ENCODE results near the gene BDKRB1.

BDKRB1 gene

DNA sequence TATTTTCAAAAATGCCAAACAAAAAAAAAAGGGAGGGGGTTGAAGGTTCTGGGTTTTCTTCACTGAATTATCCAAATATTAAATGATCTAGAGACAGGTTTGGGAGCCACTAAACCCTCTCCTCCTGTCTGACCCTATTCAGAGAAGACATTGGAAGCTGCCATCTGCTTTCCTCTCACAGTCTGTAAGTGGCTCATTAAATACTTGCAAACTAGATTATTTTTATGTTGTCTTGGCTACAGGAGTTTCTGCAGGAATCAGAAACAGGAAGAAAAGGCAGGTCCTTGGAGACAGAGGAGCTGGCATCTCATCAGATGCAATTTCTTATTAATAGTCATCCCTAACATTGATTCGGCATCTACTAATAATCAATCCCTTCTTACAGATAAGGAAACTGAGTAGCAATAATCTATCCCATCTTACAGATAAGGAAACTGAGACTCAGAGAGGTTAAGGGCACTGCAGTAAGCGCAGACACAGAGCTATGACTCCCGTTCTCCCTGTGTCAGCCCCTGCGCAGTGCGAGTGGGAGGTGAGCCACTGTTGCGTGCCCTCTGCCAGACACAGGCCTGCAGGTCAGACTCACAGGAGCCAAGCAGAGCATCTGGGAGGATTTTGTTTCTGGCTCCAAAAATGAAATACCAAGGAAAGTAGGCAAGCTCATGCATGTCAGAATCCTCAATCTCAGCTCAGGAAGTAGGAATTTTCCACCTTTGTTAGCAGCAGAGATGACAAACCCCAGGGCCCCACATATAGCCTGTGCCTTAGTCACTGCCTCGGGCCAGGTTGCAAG lies 40.4 kb upstream of the BDKRB1 start:
- Histone ChIP-seq H4K8ac (ENCODE audit: low read depth, low read length) (no peak overlapping the region), H3K36me3 (replicated peaks in 1 of 2; ENCODE audit: control insufficient read depth in 2 of 2, insufficient read depth in 2 of 2, low read length in 2 of 2) (no peaks in the 10 kb centered on the region), H2AFZ (ENCODE audit: low read length) (no peak overlapping the region), H3K9me3 (replicated peaks in 1 of 2; ENCODE audit: control insufficient read depth in 2 of 2, insufficient read depth in 1 of 2, low read depth in 1 of 2, low read length in 2 of 2) (peaks cover 0 to 3% of the 10 kb centered on the region in 2 donors), H3K4me1 (ENCODE audit: control insufficient read depth in 2 of 2, insufficient read depth in 1 of 2, low read depth in 1 of 2, low read length in 2 of 2) (no peaks in the 10 kb centered on the region), H2BK12ac (ENCODE audit: low read length) (no peak overlapping the region), H3K27ac (replicated peaks; ENCODE audit: low read length) (no peak overlapping the region), H2AK5ac (ENCODE audit: low read depth, low read length) (no peak overlapping the region), H4K91ac (ENCODE audit: low read depth, low read length, poor library complexity) (no peak overlapping the region), H2BK5ac (ENCODE audit: low read length) (no peak overlapping the region), H3K4ac (ENCODE audit: low read length) (no peak overlapping the region), H2BK15ac (ENCODE audit: low read length) (no peak overlapping the region), H3K23ac (ENCODE audit: low read depth, low read length, poor library complexity) (no peak overlapping the region), H3K18ac (ENCODE audit: low read length) (no peak overlapping the region), H3K79me1 (ENCODE audit: low read depth, low read length) (no peaks in the 10 kb centered on the region), H3K9ac (ENCODE audit: low read depth, low read length, poor library complexity) (no peak overlapping the region), H3K4me3 (ENCODE audit: low read length in 2 of 2) (no peak overlapping the region), H3K14ac (ENCODE audit: low read length) (no peak overlapping the region), H2BK120ac (ENCODE audit: low read depth, low read length) (no peak overlapping the region), H3K4me2 (ENCODE audit: insufficient read depth, low read length, poor library complexity, severe bottlenecking) (no peak overlapping the region), H3K27me3 (ENCODE audit: control insufficient read depth in 3 of 3, insufficient read depth in 3 of 3, low read depth in 1 of 3, low read length in 3 of 3) (peaks cover 0 to 18% (median 0%) of the 10 kb centered on the region in 3 experiments)
- no CpG with 5 or more reads among the region's 7 CpGs for WGBS, 2 donors (ENCODE audit: extremely low coverage in 2 of 2, insufficient read length in 2 of 2, insufficient replicate concordance in 1 of 2)
- DNase-seq (ENCODE audit: low spot score), result no peak

DNA sequence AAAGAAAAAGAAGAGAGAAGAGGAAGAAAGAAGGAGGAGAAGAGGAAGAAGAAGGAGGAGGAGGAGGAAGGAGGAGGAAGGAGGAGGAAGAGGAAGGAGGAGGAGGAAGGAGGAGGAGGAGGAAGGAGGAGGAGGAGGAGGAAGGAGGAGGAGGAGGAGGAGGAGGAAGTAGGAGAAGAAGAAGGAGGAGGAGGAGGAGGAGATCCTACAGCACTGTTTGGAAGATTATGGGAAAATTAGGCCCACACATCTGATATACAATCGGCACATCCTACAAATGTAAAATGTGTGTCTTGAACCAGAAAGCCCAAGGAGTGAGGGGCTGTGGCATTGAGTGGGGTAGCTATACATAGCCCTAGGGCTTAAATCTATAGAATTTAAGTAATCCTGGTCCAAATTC lies 39.4 kb upstream of the BDKRB1 start:
- no peak overlapping the region for H2BK12ac ChIP-seq (ENCODE audit: low read length)
- no peak for DNase-seq (ENCODE audit: low spot score)
- H3K9me3 ChIP-seq (replicated peaks in 1 of 2; ENCODE audit: control insufficient read depth in 2 of 2, insufficient read depth in 1 of 2, low read depth in 1 of 2, low read length in 2 of 2), result peaks cover 0 to 3% of the 10 kb centered on the region in 2 donors
- H3K27me3 ChIP-seq (ENCODE audit: control insufficient read depth in 3 of 3, insufficient read depth in 3 of 3, low read depth in 1 of 3, low read length in 3 of 3), result peaks cover 0 to 16% (median 0%) of the 10 kb centered on the region in 3 experiments
- H4K8ac ChIP-seq (ENCODE audit: low read depth, low read length), result no peak overlapping the region
- H3K79me1 ChIP-seq (ENCODE audit: low read depth, low read length), result no peaks in the 10 kb centered on the region
- H3K9ac ChIP-seq (ENCODE audit: low read depth, low read length, poor library complexity), result no peak overlapping the region
- no peak overlapping the region for H2BK15ac ChIP-seq (ENCODE audit: low read length)
- no peak overlapping the region for H2BK120ac ChIP-seq (ENCODE audit: low read depth, low read length)
- no peak overlapping the region for H3K4me2 ChIP-seq (ENCODE audit: insufficient read depth, low read length, poor library complexity, severe bottlenecking)
- no peak overlapping the region for H3K4ac ChIP-seq (ENCODE audit: low read length)
- H3K18ac ChIP-seq (ENCODE audit: low read length), result no peak overlapping the region
- H3K4me3 ChIP-seq (ENCODE audit: low read length in 2 of 2), result no peak overlapping the region
- H2AK5ac ChIP-seq (ENCODE audit: low read depth, low read length), result no peak overlapping the region
- no peak overlapping the region for H4K91ac ChIP-seq (ENCODE audit: low read depth, low read length, poor library complexity)
- no peaks in the 10 kb centered on the region for H3K4me1 ChIP-seq (ENCODE audit: control insufficient read depth in 2 of 2, insufficient read depth in 1 of 2, low read depth in 1 of 2, low read length in 2 of 2)
- no CpG with 5 or more reads among the region's 1 CpG for WGBS, 2 donors (ENCODE audit: extremely low coverage in 2 of 2, insufficient read length in 2 of 2, insufficient replicate concordance in 1 of 2)
- H2AFZ ChIP-seq (ENCODE audit: low read length), result no peak overlapping the region
- no peak overlapping the region for H2BK5ac ChIP-seq (ENCODE audit: low read length)
- no peak overlapping the region for H3K27ac ChIP-seq (replicated peaks; ENCODE audit: low read length)
- H3K36me3 ChIP-seq (replicated peaks in 1 of 2; ENCODE audit: control insufficient read depth in 2 of 2, insufficient read depth in 2 of 2, low read length in 2 of 2), result no peaks in the 10 kb centered on the region
- H3K23ac ChIP-seq (ENCODE audit: low read depth, low read length, poor library complexity), result no peak overlapping the region
- H3K14ac ChIP-seq (ENCODE audit: low read length), result no peak overlapping the region

DNA sequence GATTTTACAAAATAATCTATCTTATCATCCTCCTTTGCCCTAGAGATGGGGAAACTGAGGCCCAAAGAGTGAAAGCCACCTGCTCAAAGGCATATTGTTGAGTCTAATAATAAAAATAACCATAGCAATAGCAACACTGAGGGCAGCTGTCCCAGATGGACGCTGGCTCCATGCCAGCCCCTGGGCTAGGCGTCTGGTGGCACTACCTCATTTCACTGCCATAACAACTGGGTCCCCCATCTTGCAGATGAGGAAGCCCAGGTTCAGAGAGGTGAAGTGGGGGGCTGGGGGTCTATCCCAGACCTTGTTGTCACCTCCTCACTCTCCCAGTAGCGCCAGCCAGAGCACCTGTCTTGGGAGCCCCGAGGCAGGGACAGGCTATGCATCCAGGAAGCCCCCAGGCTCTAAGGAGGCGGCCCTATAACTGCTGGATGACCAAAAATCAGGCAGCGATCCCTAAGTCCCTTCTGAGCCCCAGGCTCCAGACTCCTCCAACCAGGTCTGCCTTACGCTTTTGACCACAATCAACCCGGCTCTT lies 38.6 kb upstream of the BDKRB1 start:
- Histone ChIP-seq H2BK120ac (ENCODE audit: low read depth, low read length) (no peak overlapping the region), H2BK5ac (ENCODE audit: low read length) (no peak overlapping the region), H2BK15ac (ENCODE audit: low read length) (no peak overlapping the region), H3K14ac (ENCODE audit: low read length) (no peak overlapping the region), H3K27ac (replicated peaks; ENCODE audit: low read length) (no peak overlapping the region), H3K18ac (ENCODE audit: low read length) (no peak overlapping the region), H3K4me3 (ENCODE audit: low read length in 2 of 2) (no peak overlapping the region), H3K27me3 (ENCODE audit: control insufficient read depth in 3 of 3, insufficient read depth in 3 of 3, low read depth in 1 of 3, low read length in 3 of 3) (peaks cover 0 to 16% (median 0%) of the 10 kb centered on the region in 3 experiments), H3K4me1 (ENCODE audit: control insufficient read depth in 2 of 2, insufficient read depth in 1 of 2, low read depth in 1 of 2, low read length in 2 of 2) (no peaks in the 10 kb centered on the region), H3K4me2 (ENCODE audit: insufficient read depth, low read length, poor library complexity, severe bottlenecking) (no peak overlapping the region), H2BK12ac (ENCODE audit: low read length) (no peak overlapping the region), H2AFZ (ENCODE audit: low read length) (no peak overlapping the region), H3K36me3 (replicated peaks in 1 of 2; ENCODE audit: control insufficient read depth in 2 of 2, insufficient read depth in 2 of 2, low read length in 2 of 2) (no peaks in the 10 kb centered on the region), H4K91ac (ENCODE audit: low read depth, low read length, poor library complexity) (no peak overlapping the region), H3K9ac (ENCODE audit: low read depth, low read length, poor library complexity) (no peak overlapping the region), H2AK5ac (ENCODE audit: low read depth, low read length) (no peak overlapping the region), H3K9me3 (replicated peaks in 1 of 2; ENCODE audit: control insufficient read depth in 2 of 2, insufficient read depth in 1 of 2, low read depth in 1 of 2, low read length in 2 of 2) (peaks cover 0 to 1% of the 10 kb centered on the region in 2 donors), H3K79me1 (ENCODE audit: low read depth, low read length) (no peaks in the 10 kb centered on the region), H4K8ac (ENCODE audit: low read depth, low read length) (no peak overlapping the region), H3K23ac (ENCODE audit: low read depth, low read length, poor library complexity) (no peak overlapping the region), H3K4ac (ENCODE audit: low read length) (no peak overlapping the region)
- DNase-seq (ENCODE audit: low spot score), result no peak
- WGBS, 2 donors (ENCODE audit: extremely low coverage in 2 of 2, insufficient read length in 2 of 2, insufficient replicate concordance in 1 of 2), result no CpG with 5 or more reads among the region's 8 CpGs

DNA sequence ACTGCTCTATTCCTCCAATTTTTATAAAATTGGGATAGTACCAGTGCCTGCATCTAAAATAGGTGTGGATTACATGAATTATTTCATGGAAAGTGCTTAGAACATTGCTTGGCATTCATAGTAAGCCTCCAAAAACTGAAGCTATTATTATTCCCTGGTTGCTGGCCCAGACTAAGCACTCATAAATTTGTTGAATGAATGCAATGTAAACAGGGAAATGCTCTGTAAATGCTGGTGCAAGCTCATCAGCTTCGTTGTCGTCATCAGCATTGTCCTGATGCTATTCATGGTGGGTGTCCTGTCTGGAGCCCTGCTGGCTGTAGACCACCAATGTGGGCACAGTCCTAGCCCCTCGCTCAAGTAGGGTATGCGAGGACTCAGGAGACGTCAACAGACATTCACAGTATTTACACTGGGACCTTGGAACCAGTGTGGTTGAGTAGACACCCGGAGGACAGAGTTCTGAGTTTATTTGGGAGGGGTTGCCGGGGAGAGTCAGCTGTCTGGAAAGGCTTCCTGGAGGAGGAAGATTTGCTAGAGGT lies 34.8 kb upstream of the BDKRB1 start:
- Histone ChIP-seq H3K23ac (ENCODE audit: low read depth, low read length, poor library complexity) (no peak overlapping the region), H3K4me1 (ENCODE audit: control insufficient read depth in 2 of 2, insufficient read depth in 1 of 2, low read depth in 1 of 2, low read length in 2 of 2) (peaks cover 0 to 3% of the 10 kb centered on the region in 2 donors), H3K36me3 (replicated peaks in 1 of 2; ENCODE audit: control insufficient read depth in 2 of 2, insufficient read depth in 2 of 2, low read length in 2 of 2) (no peaks in the 10 kb centered on the region), H2BK15ac (ENCODE audit: low read length) (no peak overlapping the region), H2AFZ (ENCODE audit: low read length) (no peak overlapping the region), H4K8ac (ENCODE audit: low read depth, low read length) (no peak overlapping the region), H3K4me3 (ENCODE audit: low read length in 2 of 2) (no peak overlapping the region), H3K27me3 (ENCODE audit: control insufficient read depth in 3 of 3, insufficient read depth in 3 of 3, low read depth in 1 of 3, low read length in 3 of 3) (peaks cover 0 to 3% (median 0%) of the 10 kb centered on the region in 3 experiments), H2BK12ac (ENCODE audit: low read length) (no peak overlapping the region), H3K9me3 (replicated peaks in 1 of 2; ENCODE audit: control insufficient read depth in 2 of 2, insufficient read depth in 1 of 2, low read depth in 1 of 2, low read length in 2 of 2) (no peaks in the 10 kb centered on the region), H3K79me1 (ENCODE audit: low read depth, low read length) (no peaks in the 10 kb centered on the region), H3K14ac (ENCODE audit: low read length) (no peak overlapping the region), H3K27ac (replicated peaks; ENCODE audit: low read length) (no peak overlapping the region), H3K9ac (ENCODE audit: low read depth, low read length, poor library complexity) (no peak overlapping the region), H3K4me2 (ENCODE audit: insufficient read depth, low read length, poor library complexity, severe bottlenecking) (no peak overlapping the region), H3K18ac (ENCODE audit: low read length) (no peak overlapping the region), H2BK120ac (ENCODE audit: low read depth, low read length) (no peak overlapping the region), H4K91ac (ENCODE audit: low read depth, low read length, poor library complexity) (no peak overlapping the region), H3K4ac (ENCODE audit: low read length) (no peak overlapping the region), H2BK5ac (ENCODE audit: low read length) (no peak overlapping the region), H2AK5ac (ENCODE audit: low read depth, low read length) (no peak overlapping the region)
- no CpG with 5 or more reads among the region's 7 CpGs for WGBS, 2 donors (ENCODE audit: extremely low coverage in 2 of 2, insufficient read length in 2 of 2, insufficient replicate concordance in 1 of 2)
- DNase-seq (ENCODE audit: low spot score), result no peak
